GM21390 (cell line): Measurements from ENCODE around the gene KDM4C.

ENCODE experiments used
- ATAC-seq: cut with Tn5 transposase; IDR thresholded peaks from one replicate; pipeline ENCODE4 v1.9.1; 2021; ENCODE audit not compliant: unreplicated experiment

KDM4C gene

GRCh38 chr9:7195526-7195925, 437.8 kb downstream of the KDM4C start:
- ATAC-seq = no peak

- no peak for ATAC-seq
These were observed 438.7 kb downstream of the KDM4C start for GRCh38 chr9:7196467-7196866.

- no peak for ATAC-seq
These were observed 443.4 kb downstream of the KDM4C start for GRCh38 chr9:7201196-7201595.

GRCh38 chr9:7205806-7206205, 448.0 kb downstream of the KDM4C start:
- no peak for ATAC-seq

GRCh38 chr9:7206221-7206758, 448.5 kb downstream of the KDM4C start:
- no peak for ATAC-seq

GRCh38 chr9:7209016-7209715, 451.4 kb downstream of the KDM4C start:
- no peak for ATAC-seq

- no peak for ATAC-seq
These were observed 452.2 kb downstream of the KDM4C start for GRCh38 chr9:7209990-7210389.

- ATAC-seq = no peak
These were observed 453.3 kb downstream of the KDM4C start for GRCh38 chr9:7210854-7211637.

- no peak for ATAC-seq
These were observed 453.9 kb downstream of the KDM4C start for GRCh38 chr9:7211657-7212056.

- no peak for ATAC-seq
These were observed 454.3 kb downstream of the KDM4C start for GRCh38 chr9:7212101-7212500.

- ATAC-seq = no peak
These were observed 458.4 kb downstream of the KDM4C start for GRCh38 chr9:7216004-7216841.

GRCh38 chr9:7223981-7224380, 466.2 kb downstream of the KDM4C start:
- ATAC-seq = no peak
